ENCODE data around the gene WT1.
A peak's percentile ranks its signal among the peaks of the same experiment; 100 is the strongest.

The WT1 gene

GRCh38 chr11:32437495-32438345 lies 2.4 kb upstream of the WT1 start:
- Histone ChIP-seq H3K18ac (ENCODE audit: low read length) (peak overlapping the region; percentile 61), H3K14ac (ENCODE audit: low read length) (no peak overlapping the region), H4K91ac (ENCODE audit: low read depth, low read length, poor library complexity) (no peak overlapping the region), H4K8ac (ENCODE audit: low read depth, low read length) (no peak overlapping the region), H2AK5ac (ENCODE audit: low read depth, low read length) (no peak overlapping the region), H3K4me1 (ENCODE audit: control insufficient read depth in 2 of 2, insufficient read depth in 1 of 2, low read depth in 1 of 2, low read length in 2 of 2) (peaks cover 0 to 6% of the 10 kb centered on the region in 2 donors), H2BK120ac (ENCODE audit: low read depth, low read length) (no peak overlapping the region), H3K23ac (ENCODE audit: low read depth, low read length, poor library complexity) (peak overlapping the region; percentile 52), H3K27me3 (ENCODE audit: control insufficient read depth in 3 of 3, insufficient read depth in 3 of 3, low read depth in 1 of 3, low read length in 3 of 3) (peaks cover 64 to 99% (median 92%) of the 10 kb centered on the region in 3 experiments), H2AFZ (ENCODE audit: low read length) (peak overlapping the region; percentile 31), H3K4ac (ENCODE audit: low read length) (no peak overlapping the region), H2BK12ac (ENCODE audit: low read length) (no peak overlapping the region), H2BK5ac (ENCODE audit: low read length) (no peak overlapping the region), H3K4me3 (ENCODE audit: low read length in 2 of 2) (peak overlapping the region in 1 of 2 donors; percentile 59), H3K36me3 (replicated peaks in 1 of 2; ENCODE audit: control insufficient read depth in 2 of 2, insufficient read depth in 2 of 2, low read length in 2 of 2) (no peaks in the 10 kb centered on the region), H3K27ac (replicated peaks; ENCODE audit: low read length) (no peak overlapping the region), H2BK15ac (ENCODE audit: low read length) (peak overlapping the region; percentile 21), H3K4me2 (ENCODE audit: insufficient read depth, low read length, poor library complexity, severe bottlenecking) (peak overlapping the region; percentile 31), H3K79me1 (ENCODE audit: low read depth, low read length) (no peaks in the 10 kb centered on the region), H3K9ac (ENCODE audit: low read depth, low read length, poor library complexity) (no peak overlapping the region), H3K9me3 (replicated peaks in 1 of 2; ENCODE audit: control insufficient read depth in 2 of 2, insufficient read depth in 1 of 2, low read depth in 1 of 2, low read length in 2 of 2) (peaks cover 0 to 2% of the 10 kb centered on the region in 2 donors)
- WGBS, 2 donors (ENCODE audit: extremely low coverage in 2 of 2, insufficient read length in 2 of 2, insufficient replicate concordance in 1 of 2): no CpG with 5 or more reads among the region's 42 CpGs
- DNase-seq (ENCODE audit: low spot score): no peak

GRCh38 chr11:32436751-32437494 lies 1.6 kb upstream of the WT1 start:
- Histone ChIP-seq H3K4ac (ENCODE audit: low read length) (no peak overlapping the region), H3K9ac (ENCODE audit: low read depth, low read length, poor library complexity) (no peak overlapping the region), H3K18ac (ENCODE audit: low read length) (no peak overlapping the region), H3K27me3 (ENCODE audit: control insufficient read depth in 3 of 3, insufficient read depth in 3 of 3, low read depth in 1 of 3, low read length in 3 of 3) (peaks cover 72 to 99% (median 93%) of the 10 kb centered on the region in 3 experiments), H3K36me3 (replicated peaks in 1 of 2; ENCODE audit: control insufficient read depth in 2 of 2, insufficient read depth in 2 of 2, low read length in 2 of 2) (no peaks in the 10 kb centered on the region), H2AFZ (ENCODE audit: low read length) (no peak overlapping the region), H3K27ac (replicated peaks; ENCODE audit: low read length) (no peak overlapping the region), H3K79me1 (ENCODE audit: low read depth, low read length) (no peaks in the 10 kb centered on the region), H3K23ac (ENCODE audit: low read depth, low read length, poor library complexity) (no peak overlapping the region), H3K9me3 (replicated peaks in 1 of 2; ENCODE audit: control insufficient read depth in 2 of 2, insufficient read depth in 1 of 2, low read depth in 1 of 2, low read length in 2 of 2) (peaks cover 2 to 4% of the 10 kb centered on the region in 2 donors), H2BK120ac (ENCODE audit: low read depth, low read length) (no peak overlapping the region), H2BK12ac (ENCODE audit: low read length) (no peak overlapping the region), H4K8ac (ENCODE audit: low read depth, low read length) (no peak overlapping the region), H3K4me1 (ENCODE audit: control insufficient read depth in 2 of 2, insufficient read depth in 1 of 2, low read depth in 1 of 2, low read length in 2 of 2) (peaks cover 0 to 6% of the 10 kb centered on the region in 2 donors), H2BK5ac (ENCODE audit: low read length) (no peak overlapping the region), H3K14ac (ENCODE audit: low read length) (no peak overlapping the region), H3K4me3 (ENCODE audit: low read length in 2 of 2) (no peak overlapping the region), H2AK5ac (ENCODE audit: low read depth, low read length) (peak overlapping the region; percentile 25), H3K4me2 (ENCODE audit: insufficient read depth, low read length, poor library complexity, severe bottlenecking) (no peak overlapping the region), H2BK15ac (ENCODE audit: low read length) (no peak overlapping the region), H4K91ac (ENCODE audit: low read depth, low read length, poor library complexity) (no peak overlapping the region)
- no peak for DNase-seq (ENCODE audit: low spot score)
- WGBS, 2 donors (ENCODE audit: extremely low coverage in 2 of 2, insufficient read length in 2 of 2, insufficient replicate concordance in 1 of 2): no CpG with 5 or more reads among the region's 42 CpGs

- Histone ChIP-seq H3K27ac (replicated peaks; ENCODE audit: low read length) (no peak overlapping the region), H3K9me3 (replicated peaks in 1 of 2; ENCODE audit: control insufficient read depth in 2 of 2, insufficient read depth in 1 of 2, low read depth in 1 of 2, low read length in 2 of 2) (peaks cover 2 to 8% of the 10 kb centered on the region in 2 donors), H3K9ac (ENCODE audit: low read depth, low read length, poor library complexity) (no peak overlapping the region), H3K36me3 (replicated peaks in 1 of 2; ENCODE audit: control insufficient read depth in 2 of 2, insufficient read depth in 2 of 2, low read length in 2 of 2) (no peaks in the 10 kb centered on the region), H2AK5ac (ENCODE audit: low read depth, low read length) (no peak overlapping the region), H2BK12ac (ENCODE audit: low read length) (no peak overlapping the region), H2BK120ac (ENCODE audit: low read depth, low read length) (no peak overlapping the region), H3K14ac (ENCODE audit: low read length) (no peak overlapping the region), H2AFZ (ENCODE audit: low read length) (peak overlapping the region; percentile 53), H3K23ac (ENCODE audit: low read depth, low read length, poor library complexity) (no peak overlapping the region), H4K91ac (ENCODE audit: low read depth, low read length, poor library complexity) (no peak overlapping the region), H3K4me3 (ENCODE audit: low read length in 2 of 2) (no peak overlapping the region), H2BK5ac (ENCODE audit: low read length) (no peak overlapping the region), H3K4ac (ENCODE audit: low read length) (no peak overlapping the region), H3K79me1 (ENCODE audit: low read depth, low read length) (no peaks in the 10 kb centered on the region), H3K27me3 (ENCODE audit: control insufficient read depth in 3 of 3, insufficient read depth in 3 of 3, low read depth in 1 of 3, low read length in 3 of 3) (peaks cover 79 to 99% (median 95%) of the 10 kb centered on the region in 3 experiments), H3K4me2 (ENCODE audit: insufficient read depth, low read length, poor library complexity, severe bottlenecking) (peak overlapping the region; percentile 48), H4K8ac (ENCODE audit: low read depth, low read length) (no peak overlapping the region), H3K4me1 (ENCODE audit: control insufficient read depth in 2 of 2, insufficient read depth in 1 of 2, low read depth in 1 of 2, low read length in 2 of 2) (peaks cover 0 to 6% of the 10 kb centered on the region in 2 donors), H2BK15ac (ENCODE audit: low read length) (no peak overlapping the region), H3K18ac (ENCODE audit: low read length) (no peak overlapping the region)
- DNase-seq (ENCODE audit: low spot score): no peak
- no CpG with 5 or more reads among the region's 42 CpGs for WGBS, 2 donors (ENCODE audit: extremely low coverage in 2 of 2, insufficient read length in 2 of 2, insufficient replicate concordance in 1 of 2)
Observed at GRCh38 chr11:32435942-32436750, 807 bp upstream of the WT1 start.
